Activated naive CD4-positive, alpha-beta T cell (primary cell): Measurements from ENCODE around the gene NT5C1A.

Source experiments
- DNase-seq, 4 experiments: peaks; one replicate each; lab custom pipeline; 2025; lab: John Stamatoyannopoulos, UW

Gene NT5C1A

GRCh38 chr1:39689635-39690034, 17.7 kb upstream of the NT5C1A start:
- DNase-seq: no peak

GRCh38 chr1:39689214-39689613, 17.3 kb upstream of the NT5C1A start:
- DNase-seq: no peak

DNA sequence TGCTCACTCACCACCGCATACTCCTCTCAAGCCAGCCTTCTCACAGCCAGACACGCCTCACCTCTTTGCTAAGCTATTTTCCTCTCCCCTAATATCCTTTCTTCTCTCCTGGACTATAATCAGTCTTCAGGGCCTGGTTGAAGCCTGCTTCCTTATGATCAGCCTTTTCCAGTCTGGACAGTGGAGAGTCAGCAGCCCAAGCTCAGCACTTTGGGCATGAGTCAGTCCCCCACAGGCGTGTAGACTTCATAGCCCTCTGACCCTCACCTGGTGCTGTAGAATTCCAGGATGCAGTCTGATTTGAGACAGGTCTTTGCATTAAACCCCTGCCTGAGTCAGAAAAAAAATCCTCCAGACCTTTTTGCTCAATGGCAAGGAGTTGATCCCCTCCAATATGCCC, 16.8 kb upstream of the NT5C1A start:
- no peak for DNase-seq

DNA sequence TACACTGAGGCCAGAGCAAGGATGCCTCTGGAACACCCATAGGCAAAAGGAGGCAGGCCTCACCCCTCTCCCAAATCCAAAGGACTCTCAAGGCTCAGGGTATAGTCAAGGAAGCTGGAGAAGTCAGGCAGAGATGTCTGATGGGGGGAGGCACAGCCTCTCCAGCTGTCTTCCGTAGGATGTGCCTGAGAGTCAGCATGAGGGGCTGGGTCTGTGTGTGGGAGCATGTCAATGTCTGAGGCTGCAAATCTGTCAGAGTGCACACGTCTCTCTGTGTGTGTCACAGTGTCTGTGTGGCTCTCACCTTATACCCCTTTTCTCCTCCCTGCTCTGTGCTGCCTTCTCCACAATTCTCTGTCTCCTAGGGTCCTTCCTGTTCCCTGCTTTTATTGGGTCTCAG, 15.3 kb upstream of the NT5C1A start:
- no peak for DNase-seq

DNA sequence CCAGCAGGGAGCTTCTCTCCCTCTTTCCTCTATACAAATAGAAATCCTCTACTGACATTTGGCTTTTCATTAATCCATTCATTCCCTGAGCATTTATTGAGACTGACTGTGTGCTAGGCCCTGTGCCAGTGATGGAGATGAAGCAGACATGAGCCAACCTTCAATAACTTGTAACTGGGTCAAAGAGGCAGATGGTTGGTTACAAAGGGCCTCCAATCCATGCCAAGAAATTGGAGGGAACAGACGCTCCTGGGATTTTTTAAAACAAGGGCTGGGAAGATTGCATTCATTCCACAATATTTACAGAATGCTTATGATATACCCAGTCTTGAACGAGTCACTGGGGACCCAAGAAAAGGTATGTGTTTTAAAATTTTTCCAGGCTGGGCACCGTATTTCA, 13.2 kb upstream of the NT5C1A start:
- no peak for DNase-seq

- no peak for DNase-seq
Observed at GRCh38 chr1:39684313-39684664, 12.4 kb upstream of the NT5C1A start.

DNA sequence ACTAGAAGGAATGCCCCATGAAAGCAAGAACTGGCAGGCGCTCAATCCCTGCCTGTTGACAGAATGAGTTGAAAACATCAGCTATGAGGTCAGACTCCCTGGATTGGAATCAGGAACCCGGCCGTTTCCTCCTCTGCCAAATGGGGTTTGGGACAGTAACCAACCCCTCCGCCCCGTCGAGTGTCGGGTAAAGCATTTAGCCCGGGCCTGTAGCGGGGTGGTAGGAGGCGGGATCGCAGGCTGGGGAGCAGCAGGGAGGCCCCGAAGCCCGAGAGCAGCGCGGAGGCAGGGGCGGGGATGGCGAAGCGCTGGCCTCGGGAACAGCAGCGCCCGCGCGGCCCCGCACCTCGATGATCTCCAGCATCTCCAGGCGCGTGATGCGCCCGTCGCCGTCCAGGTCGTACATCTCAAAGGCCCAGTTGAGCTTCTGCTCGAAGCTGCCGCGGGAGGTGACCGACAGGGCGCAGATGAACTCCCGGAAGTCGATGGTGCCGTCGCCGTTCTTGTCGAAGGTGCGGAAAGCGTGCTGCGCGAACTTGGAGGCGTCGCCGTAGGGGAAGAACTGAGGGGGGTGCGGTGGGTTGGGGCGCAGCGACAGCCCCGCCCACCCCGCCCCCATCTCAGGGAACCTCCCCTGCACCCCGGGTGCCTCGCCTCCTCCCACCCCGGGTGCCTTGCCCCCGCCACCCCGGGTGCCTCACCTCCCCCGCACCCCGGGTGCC, 11.8 kb upstream of the NT5C1A start:
- peak in 2 of 4 experiments; percentile 32 to 43 for DNase-seq

- DNase-seq: no peak
Observed at GRCh38 chr1:39681999-39682398, 10.1 kb upstream of the NT5C1A start.

DNA sequence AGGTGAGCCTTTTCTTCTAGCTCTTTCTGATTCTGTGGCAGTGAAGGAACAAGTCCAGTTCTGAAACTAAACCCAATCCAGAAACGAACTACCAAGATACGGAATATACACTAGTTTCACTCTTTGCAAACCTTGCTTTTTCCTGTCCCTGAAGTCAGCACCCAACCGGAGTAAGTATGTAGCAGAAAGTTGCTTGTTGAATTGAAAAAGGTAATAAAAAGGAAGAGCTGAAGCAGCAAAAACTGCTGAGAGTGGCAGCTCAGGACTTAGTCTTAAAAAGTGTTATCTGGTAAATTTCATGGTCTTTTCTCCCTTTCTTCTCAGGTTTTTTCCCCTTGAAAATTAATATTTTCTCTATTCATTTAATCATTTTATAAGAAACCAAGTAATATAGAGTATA, 9.4 kb upstream of the NT5C1A start:
- DNase-seq: no peak

GRCh38 chr1:39680751-39681150, 8.8 kb upstream of the NT5C1A start:
- peak in 1 of 4 experiments; percentile 6 for DNase-seq

DNA sequence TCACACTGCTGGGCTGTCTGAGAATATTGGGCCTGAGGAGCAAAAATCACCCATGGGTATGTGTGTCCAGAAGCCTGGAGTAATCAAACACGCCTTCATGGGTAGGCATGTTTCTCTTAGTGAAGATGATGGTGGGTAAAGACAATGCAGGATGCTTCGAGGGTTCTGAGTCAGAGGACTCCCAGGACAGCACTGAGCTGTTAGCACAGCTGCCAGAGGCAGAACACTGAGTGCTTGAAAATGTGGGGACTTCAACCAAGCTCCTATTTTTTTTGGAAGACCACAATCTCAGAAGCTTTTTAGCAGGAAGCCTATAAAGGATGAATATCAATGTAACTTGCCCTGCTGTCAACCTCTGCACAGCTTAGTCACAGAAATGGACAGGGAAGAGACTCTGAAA, 7.9 kb upstream of the NT5C1A start:
- DNase-seq: no peak

DNA sequence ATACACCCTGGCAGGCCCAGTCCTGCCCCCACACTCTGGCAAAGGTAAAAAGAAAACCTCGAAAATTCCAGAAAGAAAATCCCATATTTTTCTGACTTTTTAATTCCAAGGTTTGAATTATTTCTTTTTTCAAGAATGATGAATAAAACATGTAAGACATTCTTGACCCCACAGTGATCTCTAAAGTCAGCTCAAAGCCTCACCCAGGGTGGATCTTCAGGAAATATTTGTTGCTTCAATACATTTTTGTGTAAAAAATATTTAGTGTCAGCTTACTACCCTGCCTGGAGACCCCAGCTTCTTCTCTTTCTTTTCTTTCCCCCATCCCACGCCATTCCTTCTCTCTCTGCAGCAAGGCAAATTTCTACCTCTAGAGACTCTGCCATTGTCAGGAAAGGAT, 7.0 kb upstream of the NT5C1A start:
- DNase-seq: no peak

DNA sequence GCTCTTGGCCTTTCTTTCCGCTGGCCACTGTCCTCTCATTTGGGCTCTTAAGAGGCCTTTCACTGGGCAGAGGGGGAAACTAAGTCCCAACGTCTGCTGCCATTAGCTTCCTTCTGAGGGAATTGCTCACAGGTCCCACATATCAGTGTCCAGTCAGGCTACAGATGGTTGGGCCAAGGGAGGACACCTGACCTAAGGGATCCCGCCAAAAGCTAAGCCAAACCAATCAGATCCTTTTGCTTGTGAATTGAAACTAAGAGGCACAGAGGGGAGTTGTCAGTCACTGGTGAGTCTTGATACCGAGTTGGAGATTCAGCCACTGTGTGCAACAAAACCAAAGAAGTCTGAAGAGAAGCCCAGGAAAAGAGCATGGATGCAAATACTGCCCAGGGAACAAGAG, 5.7 kb upstream of the NT5C1A start:
- DNase-seq: no peak

DNA sequence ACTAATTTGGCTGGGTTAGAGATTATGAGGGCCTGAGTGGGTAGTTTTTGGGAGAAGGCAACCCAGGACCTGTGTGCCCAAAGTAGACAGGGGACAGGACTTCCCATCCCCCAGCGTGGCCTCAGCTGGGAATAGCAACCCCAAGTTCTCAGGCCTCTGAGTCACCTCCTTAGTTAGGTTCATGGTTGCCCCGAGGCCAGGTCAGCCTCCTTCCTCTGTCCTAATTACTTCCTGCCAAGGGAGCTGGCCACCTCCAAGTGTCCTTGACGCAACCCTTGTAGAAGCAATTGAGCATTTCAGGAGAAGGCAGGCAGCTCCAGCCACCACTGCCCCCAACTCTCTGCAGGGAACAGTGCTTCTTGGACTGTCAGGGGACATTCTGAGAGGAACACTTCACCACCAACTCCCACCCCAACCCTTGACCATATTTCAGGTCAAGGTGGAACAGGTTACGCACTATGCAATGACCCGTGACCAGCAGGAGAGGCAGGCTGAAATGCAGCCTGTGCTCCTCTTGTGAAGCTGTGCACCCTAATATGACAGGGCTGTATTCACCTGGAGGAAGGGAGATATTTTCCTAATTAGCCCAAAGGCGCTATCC, 5.1 kb upstream of the NT5C1A start:
- no peak for DNase-seq

DNA sequence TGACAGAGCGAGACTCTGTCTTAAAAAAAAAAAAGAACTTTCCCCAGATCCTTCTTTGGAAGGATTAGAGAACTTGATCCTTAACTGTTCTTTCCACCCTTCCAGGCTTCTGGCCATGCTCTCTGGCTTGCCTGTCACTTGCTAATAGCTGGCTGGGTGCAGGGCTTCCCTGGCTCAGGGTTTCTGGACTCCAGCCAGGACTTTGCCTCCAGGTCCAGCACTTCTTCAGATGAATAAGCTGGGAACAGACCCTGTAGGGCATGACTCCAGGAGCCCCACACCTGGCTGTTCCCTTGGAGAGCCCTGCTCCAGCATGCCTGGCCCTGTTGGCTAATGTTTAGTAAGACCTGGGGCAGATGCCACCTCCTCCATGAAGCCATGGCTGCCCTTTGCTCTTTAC, 3.3 kb upstream of the NT5C1A start:
- no peak for DNase-seq

- no peak for DNase-seq
Observed at GRCh38 chr1:39673215-39673614, 1.3 kb upstream of the NT5C1A start.

GRCh38 chr1:39672551-39672947, 642 bp upstream of the NT5C1A start:
- peak in 1 of 4 experiments; percentile 28 for DNase-seq

- DNase-seq: peak in 1 of 4 experiments; percentile 10
Observed at GRCh38 chr1:39671433-39671792, 494 bp downstream of the NT5C1A start.

- no peak for DNase-seq
Observed at GRCh38 chr1:39670689-39671088, 1.2 kb downstream of the NT5C1A start.

- no peak for DNase-seq
Observed at GRCh38 chr1:39668894-39669293, 3.0 kb downstream of the NT5C1A start.

- DNase-seq: no peak
Observed at GRCh38 chr1:39668111-39668510, 3.8 kb downstream of the NT5C1A start.

- no peak for DNase-seq
Observed at GRCh38 chr1:39666772-39667171, 5.1 kb downstream of the NT5C1A start.

GRCh38 chr1:39663559-39663958, 8.3 kb downstream of the NT5C1A start:
- no peak for DNase-seq

DNA sequence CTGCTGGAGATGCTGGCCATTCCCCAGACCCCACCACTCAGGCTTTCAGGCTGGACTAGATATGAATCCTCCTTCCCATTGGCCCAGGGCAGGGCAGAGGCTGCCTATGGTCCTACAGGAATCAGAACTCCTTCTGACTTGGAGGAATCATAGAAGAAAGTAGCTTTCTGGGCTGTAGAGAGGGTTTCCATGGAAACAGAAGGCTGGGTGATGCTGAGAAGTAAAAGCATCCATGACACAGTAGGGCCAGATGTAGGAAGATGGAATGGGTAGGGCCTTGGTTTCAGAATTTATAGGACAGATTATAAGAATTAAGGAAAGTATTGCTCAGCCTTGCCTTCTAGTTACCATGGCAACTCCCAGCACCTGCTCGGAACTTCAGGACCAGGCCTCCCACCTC, 9.0 kb downstream of the NT5C1A start:
- no peak for DNase-seq
